ENCODE measurements around the gene PXMP4. TPM values are rescaled to one million over a fixed set of nuclear protein-coding genes. Genes with fewer than 3 reads are reported as not detected.

The PXMP4 gene
- total and polyA plus RNA-seq, 2 of the 4 experiments (the other 2 are of a cell fraction) = 3.6 to 7.1 TPM

DNA sequence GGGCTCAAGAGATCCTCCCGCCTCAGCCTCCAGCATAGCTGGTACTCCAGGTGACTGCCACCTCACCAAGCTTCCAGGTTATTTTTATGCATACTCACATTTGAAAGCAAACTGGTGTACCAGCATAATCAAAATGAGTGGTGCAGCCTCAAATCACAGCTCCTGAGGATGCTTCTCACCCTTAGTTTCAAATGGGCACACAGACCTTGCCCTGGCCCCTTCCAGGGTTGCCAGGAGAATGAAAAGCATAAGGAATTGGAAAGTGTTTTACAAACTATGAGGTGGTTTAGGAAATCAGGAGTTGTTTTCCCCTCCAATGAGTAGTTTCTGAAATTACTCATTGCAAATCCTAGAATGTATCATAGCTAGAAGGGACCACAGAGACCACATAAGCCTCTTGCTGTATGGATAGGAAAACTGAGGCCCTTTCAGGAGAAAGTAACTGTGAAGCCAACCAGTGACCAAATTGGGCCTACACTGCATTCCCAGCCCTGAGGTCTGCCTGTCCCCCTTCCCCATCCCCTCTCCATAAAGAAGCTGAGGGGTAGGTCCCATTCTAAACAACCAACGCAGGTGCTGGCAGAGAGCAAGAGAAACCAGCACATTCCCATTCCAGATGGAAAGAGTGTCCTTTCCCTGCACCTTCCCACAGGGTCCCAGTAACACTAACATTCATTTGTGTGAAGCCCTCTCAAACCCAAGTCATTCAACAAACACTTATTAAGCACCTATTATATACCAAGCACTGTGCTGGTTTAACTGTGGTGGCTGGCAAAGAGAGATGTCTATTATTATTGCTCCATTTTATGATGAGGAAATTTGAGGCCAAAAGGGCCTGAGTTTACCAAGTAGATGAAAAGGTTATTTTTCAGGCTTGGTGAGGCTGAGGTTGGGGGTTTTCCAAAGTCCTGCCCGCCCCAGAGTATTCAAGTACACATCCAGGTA, 31.8 kb downstream of the PXMP4 start:
- Histone ChIP-seq H3K9me1 (ENCODE audit: insufficient read depth, low read length) (0 out of 2 replicates have a peak, but pooled peaks cover 13% of the 10 kb centered on the region), H4K8ac (ENCODE audit: low read depth in 2 of 2, low read length in 2 of 2) (no peak overlapping the region), H3K56ac (ENCODE audit: extremely low read depth, insufficient read depth, low read length) (no peak overlapping the region), H3K9me3 (ENCODE audit: control insufficient read depth, insufficient read depth, low read length) (no peaks in the 10 kb centered on the region), H2AFZ (replicated peaks; ENCODE audit: low read length, poor library complexity) (no peak overlapping the region), H4K20me1 (ENCODE audit: insufficient read depth, low read length) (no peaks in the 10 kb centered on the region), H2BK120ac (ENCODE audit: low read depth, low read length) (no peak overlapping the region), H2AK5ac (ENCODE audit: low read depth, low read length) (no peak overlapping the region), H3K4me3 (ENCODE audit: insufficient read depth, low read depth, low read length) (no peak overlapping the region), H3K4me2 (ENCODE audit: low read depth, low read length) (no peak overlapping the region), H3K27ac (ENCODE audit: insufficient read depth, low read length) (no peak overlapping the region), H3K23ac (ENCODE audit: low read depth, low read length) (no peak overlapping the region), H3K79me1 (ENCODE audit: low read depth in 1 of 2, low read length in 2 of 2) (peaks cover 7 to 21% of the 10 kb centered on the region in 2 experiments; a peak in 2 of 4 replicates), H3K4me1 (ENCODE audit: control insufficient read depth, insufficient read depth, low read length) (peaks cover 9% of the 10 kb centered on the region), H3K4ac (ENCODE audit: low read depth, low read length) (no peak overlapping the region), H3K27me3 (ENCODE audit: control insufficient read depth, insufficient read depth, low read length) (no peaks in the 10 kb centered on the region), H4K91ac (ENCODE audit: insufficient read depth, low read depth, low read length) (no peak overlapping the region), H3K14ac (replicated peaks; ENCODE audit: low read depth, low read length) (no peak overlapping the region), H3K36me3 (ENCODE audit: control insufficient read depth, insufficient read depth, low read length) (no peaks in the 10 kb centered on the region), H3K9ac (ENCODE audit: low read depth, low read length) (no peak overlapping the region), H2BK20ac (ENCODE audit: low read depth, low read length) (no peak overlapping the region), H3K18ac (ENCODE audit: low read depth, low read length) (no peak overlapping the region), H2BK15ac (ENCODE audit: low read depth, low read length) (no peak overlapping the region), H2BK5ac (ENCODE audit: low read depth, low read length, poor library complexity, severe bottlenecking) (no peak overlapping the region), H2AK9ac (replicated peaks; ENCODE audit: low read depth, low read length, poor library complexity) (no peak overlapping the region), H4K5ac (ENCODE audit: low read depth, low read length) (no peak overlapping the region)
- in situ Hi-C loops (cut with MboI; ENCODE audit: low sequenced_read_pairs) (no loop called here), intact Hi-C loops (cut with micrococcal nuclease) (no loop called here), dilution Hi-C loops (cut with HindIII; ENCODE audit: low sequenced_read_pairs, unreplicated experiment) (no loop called here)
- WGBS, 2 experiments (ENCODE audit: extremely low coverage in 2 of 2, insufficient read length in 1 of 2) = no CpG with 5 or more reads among the region's 3 CpGs
- DNase-seq (no peak), ATAC-seq (ENCODE audit: low read depth) (no peak)
- no TSS peak for BruUV-seq (replicated peaks)
- ChIA-PET POLR2A (ENCODE audit: unreplicated experiment) (no interaction called here), CTCF (no interaction called here)
- TF ChIP-seq BHLHE40 (IDR thresholded peaks at IDR 0.05; ENCODE audit: low read depth, low read length) = no peak
- TF ChIP-seq MAFK (IDR thresholded peaks at IDR 0.05; ENCODE audit: low read depth, low read length) = no peak
- TF ChIP-seq, protein P1, sequence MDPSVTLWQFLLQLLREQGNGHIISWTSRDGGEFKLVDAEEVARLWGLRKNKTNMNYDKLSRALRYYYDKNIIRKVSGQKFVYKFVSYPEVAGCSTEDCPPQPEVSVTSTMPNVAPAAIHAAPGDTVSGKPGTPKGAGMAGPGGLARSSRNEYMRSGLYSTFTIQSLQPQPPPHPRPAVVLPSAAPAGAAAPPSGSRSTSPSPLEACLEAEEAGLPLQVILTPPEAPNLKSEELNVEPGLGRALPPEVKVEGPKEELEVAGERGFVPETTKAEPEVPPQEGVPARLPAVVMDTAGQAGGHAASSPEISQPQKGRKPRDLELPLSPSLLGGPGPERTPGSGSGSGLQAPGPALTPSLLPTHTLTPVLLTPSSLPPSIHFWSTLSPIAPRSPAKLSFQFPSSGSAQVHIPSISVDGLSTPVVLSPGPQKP (IDR thresholded peaks at IDR 0.05; ENCODE audit: borderline replicate concordance, low read depth, low read length) = no peak
- TF ChIP-seq POLR2A (IDR thresholded peaks at IDR 0.05; ENCODE audit: low read depth, low read length) = no peak
- no peak for TF ChIP-seq CEBPB (IDR thresholded peaks at IDR 0.05; ENCODE audit: low read depth, low read length)
- no peak for TF ChIP-seq SMC3 (IDR thresholded peaks at IDR 0.05; ENCODE audit: low read depth, low read length)
- no peak for TF ChIP-seq CHD1 (IDR thresholded peaks at IDR 0.05; ENCODE audit: low read depth, low read length)
